Measurements from ENCODE around the gene C1orf35. TPM values are rescaled to one million over a fixed set of nuclear protein-coding genes. Genes with fewer than 3 reads are reported as not detected.
A peak's percentile ranks its signal among the peaks of the same experiment; 100 is the strongest.

The C1orf35 gene
- total RNA-seq, 2 donors from 2014 or later = 16.4 to 26.7 TPM

GRCh38 chr1:228090613-228091081, 12.5 kb downstream of the C1orf35 start:
- peaks cover 6% of the 10 kb centered on the region for H3K9me3 Mint-ChIP-seq
- H3K4me1 Mint-ChIP-seq (ENCODE audit: low read depth in 2 of 2) = peaks cover 78 to 79% of the 10 kb centered on the region in 2 donors
- peak overlapping the region; percentile 46 to 92 for H3K27ac Mint-ChIP-seq
- no peaks in the 10 kb centered on the region for H3K27me3 Mint-ChIP-seq
- peaks cover 21% of the 10 kb centered on the region for H3K36me3 Mint-ChIP-seq
- ATAC-seq = peak in 1 of 2 donors; percentile 10
- DNase-seq (ENCODE audit: low spot score) = no peak
- H3K4me3 Mint-ChIP-seq = peak overlapping the region; percentile 32

GRCh38 chr1:228089519-228090380, 13.4 kb downstream of the C1orf35 start:
- Mint-ChIP-seq H3K27me3 (no peaks in the 10 kb centered on the region), H3K27ac (peak overlapping the region; percentile 74 to 92), H3K9me3 (peaks cover 3% of the 10 kb centered on the region), H3K36me3 (peaks cover 12% of the 10 kb centered on the region), H3K4me3 (peak overlapping the region; percentile 74), H3K4me1 (ENCODE audit: low read depth in 2 of 2) (peaks cover 78 to 80% of the 10 kb centered on the region in 2 donors)
- ATAC-seq (peak in 1 of 2 donors; percentile 41), DNase-seq (ENCODE audit: low spot score) (no peak)

- H3K27me3 Mint-ChIP-seq = no peaks in the 10 kb centered on the region
- no peak for DNase-seq (ENCODE audit: low spot score)
- ATAC-seq = peak; percentile 56 to 71
- H3K36me3 Mint-ChIP-seq = peaks cover 13% of the 10 kb centered on the region
- peak overlapping the region; percentile 74 for H3K4me3 Mint-ChIP-seq
- H3K4me1 Mint-ChIP-seq (ENCODE audit: low read depth in 2 of 2) = peaks cover 82 to 86% of the 10 kb centered on the region in 2 donors
- H3K9me3 Mint-ChIP-seq = no peaks in the 10 kb centered on the region
- peak overlapping the region; percentile 74 to 92 for H3K27ac Mint-ChIP-seq
Measured at GRCh38 chr1:228088586-228089498, 14.3 kb downstream of the C1orf35 start.

GRCh38 chr1:228087771-228088251, 15.3 kb downstream of the C1orf35 start:
- H3K27ac Mint-ChIP-seq = peak overlapping the region; percentile 74 to 92
- peaks cover 13% of the 10 kb centered on the region for H3K36me3 Mint-ChIP-seq
- DNase-seq (ENCODE audit: low spot score) (no peak), ATAC-seq (peak in 1 of 2 donors; percentile 34)
- peaks cover 83 to 88% of the 10 kb centered on the region in 2 donors for H3K4me1 Mint-ChIP-seq (ENCODE audit: low read depth in 2 of 2)
- H3K9me3 Mint-ChIP-seq = no peaks in the 10 kb centered on the region
- peak overlapping the region; percentile 74 for H3K4me3 Mint-ChIP-seq
- no peaks in the 10 kb centered on the region for H3K27me3 Mint-ChIP-seq

GRCh38 chr1:228085287-228085951, 17.7 kb downstream of the C1orf35 start:
- H3K4me1 Mint-ChIP-seq (ENCODE audit: low read depth in 2 of 2) = peaks cover 63 to 64% of the 10 kb centered on the region in 2 donors
- no peak for ATAC-seq
- no peak for DNase-seq (ENCODE audit: low spot score)
- no peaks in the 10 kb centered on the region for H3K9me3 Mint-ChIP-seq
- H3K27ac Mint-ChIP-seq = peak overlapping the region; percentile 84 to 95
- peaks cover 6% of the 10 kb centered on the region for H3K36me3 Mint-ChIP-seq
- H3K4me3 Mint-ChIP-seq = peak overlapping the region; percentile 94
- no peaks in the 10 kb centered on the region for H3K27me3 Mint-ChIP-seq

- Mint-ChIP-seq H3K9me3 (no peaks in the 10 kb centered on the region), H3K27ac (peak overlapping the region; percentile 84 to 95), H3K4me1 (ENCODE audit: low read depth in 2 of 2) (peaks cover 58 to 59% of the 10 kb centered on the region in 2 donors), H3K4me3 (peak overlapping the region; percentile 94), H3K36me3 (peaks cover 6% of the 10 kb centered on the region), H3K27me3 (no peaks in the 10 kb centered on the region)
- DNase-seq (ENCODE audit: low spot score) (no peak), ATAC-seq (no peak)
Measured at GRCh38 chr1:228084797-228085196, 18.3 kb downstream of the C1orf35 start.

DNA sequence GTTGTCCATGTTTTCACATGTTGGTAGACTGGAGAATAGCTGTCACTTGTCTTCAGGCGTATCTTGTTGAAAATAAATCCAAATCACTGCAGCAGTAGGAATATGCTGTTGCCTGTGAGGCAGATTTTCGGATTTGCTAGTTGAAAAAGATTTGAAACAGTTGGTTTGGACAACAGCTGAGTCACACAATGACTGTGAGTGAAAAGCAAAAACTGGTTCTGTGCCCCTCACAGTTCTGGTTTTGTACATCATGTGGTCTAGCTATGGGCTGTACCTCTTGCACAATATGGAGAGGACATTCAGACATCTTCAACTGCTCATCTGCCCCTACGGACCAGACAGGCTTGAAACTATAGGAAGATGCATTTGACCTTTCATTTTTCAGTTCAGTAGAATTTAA, 18.8 kb downstream of the C1orf35 start:
- H3K9me3 Mint-ChIP-seq = no peaks in the 10 kb centered on the region

GRCh38 chr1:228083871-228084278, 19.2 kb downstream of the C1orf35 start:
- DNase-seq (ENCODE audit: low spot score) = no peak
- Mint-ChIP-seq H3K4me3 (peak overlapping the region; percentile 94), H3K27ac (peak overlapping the region; percentile 84 to 95), H3K4me1 (ENCODE audit: low read depth in 2 of 2) (peaks cover 50% of the 10 kb centered on the region in 2 donors), H3K9me3 (no peaks in the 10 kb centered on the region), H3K27me3 (no peaks in the 10 kb centered on the region), H3K36me3 (peaks cover 6% of the 10 kb centered on the region)
- ATAC-seq = peak in 1 of 2 donors; percentile 52

More for the DNA sequence above, 18.8 kb downstream of the C1orf35 start:
- Mint-ChIP-seq H3K36me3 (peaks cover 6% of the 10 kb centered on the region), H3K4me3 (peak overlapping the region; percentile 94), H3K27me3 (no peaks in the 10 kb centered on the region), H3K27ac (peak overlapping the region; percentile 84 to 95), H3K4me1 (ENCODE audit: low read depth in 2 of 2) (peaks cover 54% of the 10 kb centered on the region in 2 donors)
- ATAC-seq (peak; percentile 50 to 55), DNase-seq (ENCODE audit: low spot score) (no peak)

- H3K4me1 Mint-ChIP-seq (ENCODE audit: low read depth in 2 of 2) = peaks cover 43 to 44% of the 10 kb centered on the region in 2 donors
- H3K27ac Mint-ChIP-seq = peak overlapping the region; percentile 84 to 95
- H3K36me3 Mint-ChIP-seq = peaks cover 6% of the 10 kb centered on the region
- ATAC-seq = peak in 1 of 2 donors; percentile 34
- peak; percentile 75 for DNase-seq (ENCODE audit: low spot score)
- no peaks in the 10 kb centered on the region for H3K27me3 Mint-ChIP-seq
- no peaks in the 10 kb centered on the region for H3K9me3 Mint-ChIP-seq
- H3K4me3 Mint-ChIP-seq = peak overlapping the region; percentile 94
Measured at GRCh38 chr1:228082918-228083870, 19.9 kb downstream of the C1orf35 start.

GRCh38 chr1:228082214-228082917, 20.8 kb downstream of the C1orf35 start, which contains the start of gene ARF1:
ARF1 (plus strand) TSS chr1:228082708; CDS start chr1:228097115, 14,407 bp downstream.
- Mint-ChIP-seq H3K9me3 (no peaks in the 10 kb centered on the region), H3K27ac (peak within 1 kb of the TSS; percentile 84 to 95), H3K4me1 (ENCODE audit: low read depth in 2 of 2) (peaks cover 35 to 36% of the 10 kb centered on the region in 2 donors), H3K27me3 (no peaks in the 10 kb centered on the region), H3K36me3 (peaks cover 6% of the 10 kb centered on the region), H3K4me3 (peak within 1 kb of the TSS; percentile 94)
- ATAC-seq (peak; percentile 93 to 95), DNase-seq (ENCODE audit: low spot score) (peak; percentile 95)

DNA sequence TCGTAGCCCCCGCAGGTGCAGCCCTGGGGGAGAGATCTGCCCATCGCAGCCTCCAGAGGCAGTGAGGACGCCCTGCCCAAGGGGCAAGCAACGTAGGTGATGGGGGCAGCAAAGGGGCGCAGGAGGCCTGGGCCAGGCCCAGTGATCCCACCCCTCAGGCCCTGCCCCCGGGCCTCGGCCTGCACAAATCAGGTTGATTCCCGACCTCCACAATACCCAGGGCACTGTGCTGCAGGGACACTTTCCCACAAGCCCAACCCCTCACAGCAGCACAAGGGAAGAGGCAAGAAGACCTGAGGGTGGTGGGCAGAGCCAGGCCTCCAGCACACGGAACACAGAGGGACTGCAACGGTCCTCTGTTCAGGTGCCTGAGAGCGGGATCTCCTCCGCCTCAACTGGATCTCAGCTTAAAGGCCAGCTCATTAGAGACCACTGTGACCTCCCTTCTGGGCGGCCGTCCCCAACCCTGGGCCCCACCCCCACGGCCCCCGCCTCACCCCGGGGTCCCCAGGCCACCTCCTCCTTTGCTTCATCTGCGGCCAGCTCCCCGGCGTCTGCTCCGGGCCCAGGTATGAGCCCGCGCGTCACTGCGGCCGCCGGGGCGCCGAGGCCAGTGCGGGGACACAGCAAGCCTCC, 21.4 kb downstream of the C1orf35 start:
- Mint-ChIP-seq H3K36me3 (peaks cover 6% of the 10 kb centered on the region), H3K27ac (peak overlapping the region; percentile 80 to 84), H3K4me1 (ENCODE audit: low read depth in 2 of 2) (peaks cover 28 to 30% of the 10 kb centered on the region in 2 donors), H3K4me3 (peak overlapping the region; percentile 94), H3K9me3 (no peaks in the 10 kb centered on the region), H3K27me3 (no peaks in the 10 kb centered on the region)
- ATAC-seq = no peak
- no peak for DNase-seq (ENCODE audit: low spot score)

Data from natural killer cell treated with Interleukin-12 subunit alpha and Interleukin-12 subunit beta and Interleukin-15 and Interleukin-18, amount 100 ng/mL, for 72 hours (primary cell).